ENCODE measurements around the gene WHRN.

The WHRN gene

GRCh38 chr9:114394523-114395333, 110.5 kb downstream of the WHRN start:
- DNase-seq: no peak

GRCh38 chr9:114392749-114393112, 112.5 kb downstream of the WHRN start:
- DNase-seq: no peak

GRCh38 chr9:114390952-114391351, 114.3 kb downstream of the WHRN start:
- DNase-seq: no peak

GRCh38 chr9:114389612-114390368, 115.5 kb downstream of the WHRN start:
- no peak for DNase-seq

- DNase-seq: no peak
These were observed 116.4 kb downstream of the WHRN start for GRCh38 chr9:114388764-114389375.

- DNase-seq: no peak
These were observed 117.0 kb downstream of the WHRN start for GRCh38 chr9:114388357-114388682.

GRCh38 chr9:114387680-114388356, 117.5 kb downstream of the WHRN start, which contains the start of gene AKNA:
Gene AKNA, minus strand, starts transcription at chr9:114387982. Its CDS starts 6,649 bp downstream, at chr9:114381333.
- DNase-seq: no peak

GRCh38 chr9:114386886-114387679, 118.2 kb downstream of the WHRN start:
- no peak for DNase-seq

- DNase-seq: no peak
These were observed 118.8 kb downstream of the WHRN start for GRCh38 chr9:114386361-114386885.

GRCh38 chr9:114385397-114386181, 119.7 kb downstream of the WHRN start:
- no peak for DNase-seq

GRCh38 chr9:114384836-114385396, 120.4 kb downstream of the WHRN start:
- DNase-seq: no peak

- no peak for DNase-seq
These were observed 120.9 kb downstream of the WHRN start for GRCh38 chr9:114384341-114384740.

- DNase-seq: no peak
These were observed 121.6 kb downstream of the WHRN start for GRCh38 chr9:114383521-114384231.

- no peak for DNase-seq
These were observed 122.4 kb downstream of the WHRN start for GRCh38 chr9:114382699-114383520.

GRCh38 chr9:114378883-114379282, 126.4 kb downstream of the WHRN start:
- no peak for DNase-seq

GRCh38 chr9:114378016-114378415, 127.3 kb downstream of the WHRN start:
- no peak for DNase-seq

- DNase-seq: no peak
These were observed 128.5 kb downstream of the WHRN start for GRCh38 chr9:114376586-114377445.
